ENCODE measurements around the gene SHISA7.

SHISA7 gene

DNA sequence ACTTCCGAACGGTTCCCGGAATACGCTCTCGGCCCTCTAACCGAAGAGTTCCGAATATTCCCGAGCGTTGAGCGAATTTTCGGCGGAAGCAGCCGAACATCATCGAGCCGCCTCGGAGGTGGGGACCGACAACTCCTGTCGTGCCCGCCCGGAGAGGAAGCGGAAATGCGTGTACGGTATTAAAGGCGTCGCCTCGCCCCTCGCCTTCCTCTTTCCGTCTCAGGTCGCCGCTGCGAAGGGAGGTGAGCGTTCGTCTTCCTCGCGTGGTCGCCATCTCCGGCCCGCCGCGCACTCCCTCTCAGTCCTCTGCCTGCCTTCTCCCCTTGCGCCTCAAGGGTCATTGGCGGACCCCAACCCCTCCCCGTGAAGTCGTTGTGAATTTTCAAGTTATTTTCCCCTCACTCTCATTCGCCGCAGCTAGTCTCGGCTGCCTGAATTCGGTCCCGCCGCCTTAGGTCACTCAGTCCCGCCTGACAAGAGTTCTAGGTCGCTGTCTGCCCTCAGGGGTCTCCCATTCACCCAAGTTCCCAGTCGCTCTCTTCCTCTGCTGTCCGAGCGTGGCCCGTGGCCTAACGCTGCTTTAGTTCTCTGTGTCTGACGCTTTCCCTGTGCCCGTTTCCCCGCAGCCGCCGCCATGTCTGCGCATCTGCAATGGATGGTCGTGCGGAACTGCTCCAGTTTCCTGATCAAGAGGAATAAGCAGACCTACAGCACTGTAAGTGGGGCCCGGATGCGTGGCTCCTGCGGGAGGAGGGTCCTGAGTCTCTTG lies 57.2 kb downstream of the SHISA7 start, which contains the start of gene RPL28:
Gene RPL28 (plus strand): TSS at position 209 of the 769 bp plus-strand sequence. CDS start 426 bp downstream, at position 635.
- peak; percentile 98 for DNase-seq

- peak; percentile 97 for DNase-seq
Measured at GRCh38 chr19:55384920-55385723, 58.0 kb downstream of the SHISA7 start.

GRCh38 chr19:55384131-55384919 lies 58.8 kb downstream of the SHISA7 start, which contains the start of gene TMEM238:
TSS of gene TMEM238 (minus strand) at chr19:55384292. CDS start at chr19:55384259, 33 bp downstream.
- DNase-seq, result peak; percentile 64

DNA sequence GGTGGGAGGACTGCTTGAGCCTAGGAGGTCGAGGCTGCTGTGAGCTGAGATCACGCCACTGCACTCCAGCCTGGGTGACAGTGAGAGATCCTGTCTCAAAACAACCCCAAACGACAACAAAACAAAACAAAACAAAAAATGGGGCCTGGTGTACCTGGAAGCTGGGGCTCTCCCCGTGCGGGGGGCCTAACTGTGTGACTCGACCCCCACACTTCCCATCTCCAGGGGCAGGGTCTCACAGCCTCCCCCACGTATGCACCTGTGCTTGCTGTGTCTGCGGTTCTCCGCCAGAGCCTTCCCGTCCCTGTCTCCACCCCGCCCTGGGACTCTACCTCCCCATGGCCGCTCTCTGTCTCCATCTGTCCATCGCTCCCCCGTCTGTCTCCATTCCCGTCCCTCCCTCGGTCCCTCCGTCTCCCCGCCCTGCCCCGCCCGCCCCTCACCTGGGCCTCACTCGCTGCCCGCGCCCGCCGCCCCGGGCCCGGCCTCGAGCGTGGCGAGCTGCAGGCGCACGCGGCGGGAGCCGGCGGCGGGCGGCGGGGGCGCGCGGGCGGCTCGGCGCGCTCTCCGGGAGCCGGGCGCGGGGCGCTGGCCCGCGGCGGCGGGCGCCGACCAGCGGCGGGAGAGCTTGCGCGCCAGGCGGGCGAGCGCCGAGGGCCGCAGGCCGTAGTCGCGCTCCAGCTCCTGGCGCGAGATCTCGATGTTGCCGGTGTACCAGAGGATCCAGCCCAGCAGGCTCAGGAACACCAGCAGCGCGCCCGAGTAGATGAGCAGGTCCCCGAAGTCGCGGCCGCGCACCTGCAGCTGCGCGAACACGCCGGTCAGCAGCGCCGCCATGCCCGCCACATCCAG lies 59.6 kb downstream of the SHISA7 start:
- DNase-seq, result peak; percentile 72

- DNase-seq, result no peak
Measured at GRCh38 chr19:55382522-55383054, 60.5 kb downstream of the SHISA7 start.

DNA sequence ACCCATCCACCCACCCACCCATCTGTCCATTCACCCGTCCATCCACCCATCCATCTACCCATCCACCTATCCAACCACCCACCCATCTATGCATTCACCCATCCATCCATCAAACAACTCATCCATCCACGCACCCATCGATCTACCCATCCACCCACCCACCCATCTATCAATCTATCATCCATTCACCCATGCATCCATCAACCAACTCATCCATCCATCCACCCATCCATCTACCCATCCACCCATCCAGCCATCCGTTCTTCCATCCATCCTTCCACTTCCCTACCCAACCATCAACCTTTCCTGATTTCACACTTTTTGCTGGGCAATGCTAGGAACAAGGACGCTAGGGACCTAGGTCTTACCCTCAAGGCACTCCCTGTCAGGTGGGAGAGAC lies 61.1 kb downstream of the SHISA7 start:
- no peak for DNase-seq

DNA sequence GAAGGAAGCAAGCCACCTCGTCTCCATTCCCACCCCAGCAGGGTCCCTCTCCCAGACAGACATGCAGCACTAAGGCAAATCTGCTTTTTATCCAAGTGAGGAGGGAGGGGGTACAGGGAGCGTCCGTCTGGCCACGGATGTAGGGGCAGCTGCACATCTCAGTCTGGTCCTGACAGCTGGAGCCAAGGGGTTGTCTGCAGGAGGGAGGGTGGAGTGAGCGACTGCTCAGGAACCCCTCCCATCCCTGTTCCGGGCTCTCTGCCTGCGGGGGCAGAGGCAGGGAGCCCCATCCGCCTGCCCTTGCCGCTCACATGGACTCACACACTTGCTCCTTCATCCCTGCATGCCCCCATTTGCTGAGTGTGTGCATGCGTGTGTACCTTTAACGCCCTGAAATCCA lies 63.9 kb downstream of the SHISA7 start:
- no peak for DNase-seq

All from stimulated activated CD8-positive, alpha-beta memory T cell treated with anti-CD3 and anti-CD28 coated beads, Interleukin-4, amount 100 ng/mL, for 48 hours (primary cell).